Inferior parietal cortex (tissue), 1 donor: ENCODE data around the gene NFIA.

Experiments used
- DNase-seq: peaks from one replicate; pipeline ENCODE4 v3.0.0-alpha.2; 2016; ENCODE audit errors: extremely low spot score

The NFIA gene

GRCh38 chr1:61432616-61433388 lies 350.4 kb downstream of the NFIA start:
- DNase-seq, result no peak

GRCh38 chr1:61433646-61434045 lies 351.3 kb downstream of the NFIA start:
- no peak for DNase-seq

GRCh38 chr1:61434276-61434675 lies 351.9 kb downstream of the NFIA start:
- DNase-seq, result peak; percentile 25

GRCh38 chr1:61435226-61435625 lies 352.9 kb downstream of the NFIA start:
- DNase-seq, result no peak

GRCh38 chr1:61436016-61436415 lies 353.7 kb downstream of the NFIA start:
- no peak for DNase-seq

- DNase-seq, result no peak
Measured at GRCh38 chr1:61436491-61437120, 354.2 kb downstream of the NFIA start.

GRCh38 chr1:61439234-61439633 lies 356.9 kb downstream of the NFIA start:
- no peak for DNase-seq

- DNase-seq, result no peak
Measured at GRCh38 chr1:61441723-61442262, 359.4 kb downstream of the NFIA start.

GRCh38 chr1:61442544-61442943 lies 360.2 kb downstream of the NFIA start:
- no peak for DNase-seq

GRCh38 chr1:61444288-61444687 lies 361.9 kb downstream of the NFIA start:
- no peak for DNase-seq

GRCh38 chr1:61445269-61445825 lies 363.0 kb downstream of the NFIA start:
- no peak for DNase-seq

- no peak for DNase-seq
Measured at GRCh38 chr1:61446531-61446991, 364.2 kb downstream of the NFIA start.

- no peak for DNase-seq
Measured at GRCh38 chr1:61447106-61447967, 365.0 kb downstream of the NFIA start.

GRCh38 chr1:61447968-61448430 lies 365.6 kb downstream of the NFIA start:
- DNase-seq, result no peak

- no peak for DNase-seq
Measured at GRCh38 chr1:61448914-61449313, 366.6 kb downstream of the NFIA start.

- DNase-seq, result no peak
Measured at GRCh38 chr1:61449410-61449809, 367.0 kb downstream of the NFIA start.

- no peak for DNase-seq
Measured at GRCh38 chr1:61450454-61450853, 368.1 kb downstream of the NFIA start.

GRCh38 chr1:61450872-61451571 lies 368.7 kb downstream of the NFIA start:
- no peak for DNase-seq

- no peak for DNase-seq
Measured at GRCh38 chr1:61451572-61451968, 369.2 kb downstream of the NFIA start.

- no peak for DNase-seq
Measured at GRCh38 chr1:61452176-61453035, 370.0 kb downstream of the NFIA start.
